Measurements from ENCODE around the gene TMEM19. TPM values are rescaled to one million over a fixed set of nuclear protein-coding genes. Genes with fewer than 3 reads are reported as not detected.

The TMEM19 gene
- total and polyA plus RNA-seq, 2 experiments from 2014 or later, result 6.5 to 14.1 TPM

GRCh38 chr12:71646512-71646911 lies 39.4 kb upstream of the TMEM19 start:
- Histone ChIP-seq H3K36me3 (ENCODE audit: insufficient read depth) (peaks cover 45% of the 10 kb centered on the region), H2AFZ (no peak overlapping the region), H3K4me3 (no peak overlapping the region), H3K27ac (ENCODE audit: low read depth) (no peak overlapping the region), H3K9me2 (ENCODE audit: insufficient read depth) (no peaks in the 10 kb centered on the region), H3K27me3 (ENCODE audit: insufficient read depth) (no peaks in the 10 kb centered on the region), H3F3A (replicated peaks; ENCODE audit: low read depth) (no peaks in the 10 kb centered on the region), H3K4me1 (ENCODE audit: insufficient read depth) (no peaks in the 10 kb centered on the region), H3K79me2 (replicated peaks; ENCODE audit: insufficient read depth) (peaks cover 41% of the 10 kb centered on the region), H3K4me2 (no peak overlapping the region), H4K20me1 (replicated peaks; ENCODE audit: insufficient read depth) (peaks cover 10% of the 10 kb centered on the region; the same call in 1 of the 2 replicates)
- Mint-ChIP-seq H3K4me3 (no peak overlapping the region), H3K4me1 (no peaks in the 10 kb centered on the region), H3K36me3 (ENCODE audit: low read depth) (peaks cover 53% of the 10 kb centered on the region), H3K9me3 (no peaks in the 10 kb centered on the region), H3K27ac (no peak overlapping the region), H3K27me3 (ENCODE audit: insufficient read depth, low read depth, poor library complexity) (no peaks in the 10 kb centered on the region)
- ATAC-seq (no peak), DNase-seq (ENCODE audit: low spot score) (no peak)
- no peak for TF ChIP-seq REST (IDR thresholded peaks at IDR 0.05; ENCODE audit: unreplicated experiment)
- no peak for TF ChIP-seq JUNB (IDR thresholded peaks at IDR 0.05; ENCODE audit: unreplicated experiment)
- no peak for TF ChIP-seq EZH2 (IDR thresholded peaks at IDR 0.05; ENCODE audit: low read depth, unreplicated experiment)
- no peak for TF ChIP-seq EZH2phosphoT487 (IDR thresholded peaks at IDR 0.05; ENCODE audit: unreplicated experiment)
- no peak for TF ChIP-seq CTCF (conservative IDR thresholded peaks at IDR 0.05; ENCODE audit: low read depth in 2 of 2)
- TF ChIP-seq POLR2AphosphoS5 (IDR thresholded peaks at IDR 0.05; ENCODE audit: low read depth), result no peak
- TF ChIP-seq NANOG (IDR thresholded peaks at IDR 0.05; ENCODE audit: borderline replicate concordance), result no peak
- TF ChIP-seq CREB1 (CRISPR knock-in tag; IDR thresholded peaks at IDR 0.05; ENCODE audit: low read depth), result no peak
- TF ChIP-seq ZNF114 (CRISPR knock-in tag; IDR thresholded peaks at IDR 0.05), result no peak
- no peak for TF ChIP-seq ZNF331 (CRISPR knock-in tag; IDR thresholded peaks at IDR 0.05; ENCODE audit: low read depth)
- no peak for TF ChIP-seq ZNF462 (CRISPR knock-in tag; IDR thresholded peaks at IDR 0.05)
- TF ChIP-seq ETS1 (IDR thresholded peaks at IDR 0.05), result no peak
- TF ChIP-seq STAT1 (IDR thresholded peaks at IDR 0.05; ENCODE audit: unreplicated experiment), result no peak
